Loucy (cell line): ENCODE results near the gene RMND5B.

Experiments used
- H2AFZ ChIP-seq: fragments of 200-600 bp; sonication (generic); 2 replicates; pipeline ENCODE4 v1.6.0; 2016; ENCODE audit warnings: antibody characterized with exemption, mild to moderate bottlenecking, low read length, moderate library complexity
- H3F3A ChIP-seq: fragments of 200-600 bp; 2 replicates; pipeline ENCODE4 v1.6.0; 2016; ENCODE audit warnings: antibody characterized with exemption, low read depth, mild to moderate bottlenecking
- H3K27me3 ChIP-seq: fragments of 200-600 bp; sonication (generic); 2 replicates; pipeline ENCODE4 v1.6.1; 2014; ENCODE audit warnings: low read length, mild to moderate bottlenecking; ENCODE audit not compliant: insufficient read depth, poor library complexity, severe bottlenecking
- H3K36me3 ChIP-seq: fragments of 200-600 bp; sonication (generic); 2 replicates; pipeline ENCODE4 v1.6.1; 2016; ENCODE audit warnings: low read length; ENCODE audit not compliant: insufficient read depth
- H3K4me1 ChIP-seq: fragments of 200-600 bp; sonication (generic); 2 replicates; pipeline ENCODE4 v1.5.1; 2014; ENCODE audit warnings: low read length, mild to moderate bottlenecking; ENCODE audit not compliant: insufficient read depth, poor library complexity, severe bottlenecking
- H3K4me2 ChIP-seq: fragments of 200-600 bp; sonication (generic); 2 replicates; pipeline ENCODE4 v1.6.0; 2014; ENCODE audit warnings: antibody characterized with exemption, low read length, low read depth, mild to moderate bottlenecking; ENCODE audit not compliant: poor library complexity, severe bottlenecking
- H3K4me3 ChIP-seq: fragments of 200-600 bp; sonication (generic); 2 replicates; pipeline ENCODE4 v1.5.1; 2014; ENCODE audit warnings: low read length, mild to moderate bottlenecking, mixed read lengths; ENCODE audit not compliant: poor library complexity, severe bottlenecking
- H3K79me2 ChIP-seq: fragments of 200-600 bp; sonication (generic); 2 replicates; pipeline ENCODE4 v1.6.1; 2014; ENCODE audit warnings: low read length; ENCODE audit not compliant: insufficient read depth
- H3K9ac ChIP-seq: fragments of 200-600 bp; sonication (generic); 2 replicates; pipeline ENCODE4 v1.6.0; 2014; ENCODE audit warnings: mild to moderate bottlenecking, low read depth, low read length, moderate library complexity; ENCODE audit not compliant: poor library complexity, severe bottlenecking
- H3K9me2 ChIP-seq: fragments of 200-600 bp; sonication (generic); replicated peaks from 2 replicates; pipeline ENCODE4 v1.6.1; 2016; ENCODE audit warnings: low read depth, low read length, mixed read lengths
- H3K9me3 ChIP-seq: fragments of 200-600 bp; sonication (generic); 2 replicates; pipeline ENCODE4 v1.6.1; 2014; ENCODE audit warnings: mild to moderate bottlenecking, antibody characterized with exemption, low read length, low read depth; ENCODE audit not compliant: insufficient read depth
- H4K20me1 ChIP-seq: fragments of 200-600 bp; sonication (generic); 2 replicates; pipeline ENCODE4 v1.6.0; 2014; ENCODE audit warnings: antibody characterized with exemption, low read length, mild to moderate bottlenecking; ENCODE audit not compliant: insufficient read depth, poor library complexity, severe bottlenecking
- CTCF ChIP-seq: fragments of 200-600 bp; sonication (generic); conservative IDR thresholded peaks from 2 replicates; pipeline ENCODE4 v1.5.1; 2014; ENCODE audit warnings: mild to moderate bottlenecking, antibody characterized with exemption, low read length
- EZH2phosphoT487 ChIP-seq: fragments of 200-600 bp; IDR thresholded peaks from 2 replicates; pipeline ENCODE4 v1.6.1; 2018; ENCODE audit warnings: antibody characterized with exemption, mild to moderate bottlenecking, moderate library complexity, borderline replicate concordance

RMND5B gene

GRCh38 chr5:178198706-178199105 lies 67.9 kb downstream of the RMND5B start:
- H4K20me1 ChIP-seq: no peaks in the 10 kb centered on the region
- H3K9me3 ChIP-seq: no peaks in the 10 kb centered on the region
- H2AFZ ChIP-seq: no peak overlapping the region

GRCh38 chr5:178199581-178200434 lies 69.0 kb downstream of the RMND5B start:
- no peak overlapping the region for H3K4me3 ChIP-seq
- H3K36me3 ChIP-seq: no peaks in the 10 kb centered on the region
- no peaks in the 10 kb centered on the region for H4K20me1 ChIP-seq
- H3K4me2 ChIP-seq: no peak overlapping the region
- H3K9me3 ChIP-seq: no peaks in the 10 kb centered on the region
- no peak for TF ChIP-seq EZH2phosphoT487
- H3K27me3 ChIP-seq: no peaks in the 10 kb centered on the region
- H2AFZ ChIP-seq: no peak overlapping the region
- H3K9ac ChIP-seq: no peak overlapping the region
- peaks cover 15% of the 10 kb centered on the region for H3K79me2 ChIP-seq
- H3F3A ChIP-seq: no peaks in the 10 kb centered on the region
- H3K9me2 ChIP-seq: no peaks in the 10 kb centered on the region
- H3K4me1 ChIP-seq: peaks cover 3% of the 10 kb centered on the region

More at GRCh38 chr5:178198706-178199105, 67.9 kb downstream of the RMND5B start:
- Histone ChIP-seq H3K9ac (no peak overlapping the region), H3K27me3 (no peaks in the 10 kb centered on the region), H3K79me2 (peaks cover 5% of the 10 kb centered on the region), H3K9me2 (no peaks in the 10 kb centered on the region), H3K4me1 (peaks cover 13% of the 10 kb centered on the region), H3F3A (no peaks in the 10 kb centered on the region), H3K4me2 (no peak overlapping the region), H3K36me3 (no peaks in the 10 kb centered on the region), H3K4me3 (no peak overlapping the region)
- no peak for TF ChIP-seq CTCF
